Measurements from ENCODE around the gene TGM4. TPM values are rescaled to one million over a fixed set of nuclear protein-coding genes. Genes with fewer than 3 reads are reported as not detected.

Gene TGM4
- total RNA-seq, 1 donor from 2014 or later: not detected

DNA sequence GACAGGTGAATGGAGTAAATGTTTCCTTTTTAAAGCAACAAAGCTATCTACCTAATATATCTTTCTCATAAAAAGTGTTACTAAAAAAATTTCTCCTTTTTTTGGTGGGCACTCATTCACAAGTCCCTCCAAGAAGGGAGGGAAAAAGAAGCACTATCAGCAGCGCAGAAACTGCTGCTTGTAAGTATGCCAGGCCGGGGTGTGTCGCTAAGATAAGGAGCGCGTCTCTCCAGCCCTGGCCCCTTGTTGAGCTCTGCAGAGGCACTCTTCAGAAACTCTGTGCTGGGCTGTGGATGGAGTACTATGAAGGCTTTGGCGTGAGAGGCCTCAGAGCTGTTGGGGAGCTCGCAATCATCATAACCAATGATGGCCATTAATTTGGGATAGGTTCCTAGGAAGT, 52.5 kb downstream of the TGM4 start:
- H3K9me3 Mint-ChIP-seq (ENCODE audit: low read depth): no peaks in the 10 kb centered on the region
- no peak overlapping the region for H3K27ac Mint-ChIP-seq

DNA sequence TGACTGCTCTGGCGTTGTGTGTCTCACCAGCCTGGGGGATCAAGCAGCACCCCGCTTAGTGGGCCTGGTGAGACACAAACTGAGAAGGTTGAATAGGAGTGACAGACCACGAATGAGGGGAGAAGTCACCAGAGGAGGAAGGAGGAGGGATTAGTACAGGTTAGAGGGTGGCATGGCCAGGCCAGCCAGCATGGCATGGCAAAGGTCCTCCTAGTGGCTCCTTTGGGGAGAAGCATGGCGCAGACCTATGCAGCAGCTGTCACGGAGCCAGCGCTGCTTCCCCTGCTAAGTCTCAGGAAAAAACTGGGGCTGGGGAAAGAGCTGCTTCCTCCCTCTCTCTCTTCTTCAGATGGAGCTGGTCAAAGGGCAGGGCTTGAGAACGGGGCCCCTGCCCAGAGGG, 53.0 kb downstream of the TGM4 start:
- TF ChIP-seq, protein P1, sequence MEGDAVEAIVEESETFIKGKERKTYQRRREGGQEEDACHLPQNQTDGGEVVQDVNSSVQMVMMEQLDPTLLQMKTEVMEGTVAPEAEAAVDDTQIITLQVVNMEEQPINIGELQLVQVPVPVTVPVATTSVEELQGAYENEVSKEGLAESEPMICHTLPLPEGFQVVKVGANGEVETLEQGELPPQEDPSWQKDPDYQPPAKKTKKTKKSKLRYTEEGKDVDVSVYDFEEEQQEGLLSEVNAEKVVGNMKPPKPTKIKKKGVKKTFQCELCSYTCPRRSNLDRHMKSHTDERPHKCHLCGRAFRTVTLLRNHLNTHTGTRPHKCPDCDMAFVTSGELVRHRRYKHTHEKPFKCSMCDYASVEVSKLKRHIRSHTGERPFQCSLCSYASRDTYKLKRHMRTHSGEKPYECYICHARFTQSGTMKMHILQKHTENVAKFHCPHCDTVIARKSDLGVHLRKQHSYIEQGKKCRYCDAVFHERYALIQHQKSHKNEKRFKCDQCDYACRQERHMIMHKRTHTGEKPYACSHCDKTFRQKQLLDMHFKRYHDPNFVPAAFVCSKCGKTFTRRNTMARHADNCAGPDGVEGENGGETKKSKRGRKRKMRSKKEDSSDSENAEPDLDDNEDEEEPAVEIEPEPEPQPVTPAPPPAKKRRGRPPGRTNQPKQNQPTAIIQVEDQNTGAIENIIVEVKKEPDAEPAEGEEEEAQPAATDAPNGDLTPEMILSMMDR (IDR thresholded peaks at IDR 0.05; ENCODE audit: unreplicated experiment): no peak
- no peak overlapping the region for H3K27ac Mint-ChIP-seq

More for the DNA sequence above, 52.5 kb downstream of the TGM4 start:
- TF ChIP-seq, protein P1 (IDR thresholded peaks at IDR 0.05; ENCODE audit: unreplicated experiment): no peak
- Mint-ChIP-seq H3K4me3 (ENCODE audit: low read depth) (no peak overlapping the region), H3K27me3 (no peaks in the 10 kb centered on the region), H3K4me1 (ENCODE audit: low read depth) (no peaks in the 10 kb centered on the region), H3K36me3 (ENCODE audit: insufficient read depth) (peaks cover 16% of the 10 kb centered on the region)
- DNase-seq (ENCODE audit: low spot score, unreplicated experiment): no peak

DNA sequence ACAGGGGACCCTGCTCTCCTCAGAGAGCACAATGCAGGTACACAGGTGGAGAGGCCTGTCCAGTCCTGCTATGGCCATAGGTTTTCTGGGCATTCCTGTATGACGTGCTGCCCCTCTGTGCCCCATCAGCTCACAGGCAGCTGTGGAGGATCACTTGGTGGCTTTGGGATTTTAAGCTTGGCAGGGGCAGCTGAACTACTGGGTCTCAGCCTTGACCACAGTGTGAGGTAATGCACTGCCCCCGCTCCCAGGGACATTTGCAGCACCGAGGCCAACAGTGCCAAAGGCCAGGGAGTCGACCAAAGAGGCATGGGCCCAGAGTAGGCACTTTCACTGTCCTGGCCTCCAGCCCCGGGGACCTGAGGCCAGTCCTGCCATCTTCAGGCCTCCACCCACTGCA, 55.4 kb downstream of the TGM4 start:
- no peak for DNase-seq (ENCODE audit: low spot score, unreplicated experiment)
- H3K9me3 Mint-ChIP-seq (ENCODE audit: low read depth): no peaks in the 10 kb centered on the region
- peaks cover 17% of the 10 kb centered on the region for H3K36me3 Mint-ChIP-seq (ENCODE audit: insufficient read depth)
- H3K4me1 Mint-ChIP-seq (ENCODE audit: low read depth): no peaks in the 10 kb centered on the region
- no peaks in the 10 kb centered on the region for H3K27me3 Mint-ChIP-seq
- H3K4me3 Mint-ChIP-seq (ENCODE audit: low read depth): no peak overlapping the region
- TF ChIP-seq, protein P1 (IDR thresholded peaks at IDR 0.05; ENCODE audit: unreplicated experiment): no peak
- H3K27ac Mint-ChIP-seq: no peak overlapping the region

More for the DNA sequence above, 53.0 kb downstream of the TGM4 start:
- DNase-seq (ENCODE audit: low spot score, unreplicated experiment): no peak
- no peaks in the 10 kb centered on the region for H3K27me3 Mint-ChIP-seq
- no peak overlapping the region for H3K4me3 Mint-ChIP-seq (ENCODE audit: low read depth)
- peaks cover 15% of the 10 kb centered on the region for H3K36me3 Mint-ChIP-seq (ENCODE audit: insufficient read depth)
- H3K4me1 Mint-ChIP-seq (ENCODE audit: low read depth): no peaks in the 10 kb centered on the region
- no peaks in the 10 kb centered on the region for H3K9me3 Mint-ChIP-seq (ENCODE audit: low read depth)

DNA sequence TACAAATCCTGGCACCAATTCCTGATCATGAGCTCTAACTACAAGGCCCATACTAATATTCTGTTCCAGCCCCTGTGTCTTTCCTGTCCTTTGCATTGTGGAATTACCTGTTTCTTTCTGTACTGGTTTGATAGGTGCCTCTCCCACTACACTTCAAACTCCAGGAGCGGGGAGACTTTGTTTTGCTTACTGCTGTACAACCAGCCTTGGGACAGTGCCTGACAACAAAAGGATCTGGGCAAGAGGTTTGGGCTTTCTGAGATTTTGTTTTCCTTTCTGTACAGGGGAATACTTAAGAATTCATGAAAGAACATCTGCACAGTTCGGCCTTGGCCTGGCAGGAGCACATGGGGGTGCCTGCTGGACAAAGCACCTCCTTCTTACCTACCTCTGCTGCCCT, 56.5 kb downstream of the TGM4 start:
- H3K27ac Mint-ChIP-seq: no peak overlapping the region
- H3K9me3 Mint-ChIP-seq (ENCODE audit: low read depth): no peaks in the 10 kb centered on the region
- no peak overlapping the region for H3K4me3 Mint-ChIP-seq (ENCODE audit: low read depth)
- no peaks in the 10 kb centered on the region for H3K27me3 Mint-ChIP-seq
- peaks cover 14% of the 10 kb centered on the region for H3K36me3 Mint-ChIP-seq (ENCODE audit: insufficient read depth)
- TF ChIP-seq, protein P1 (IDR thresholded peaks at IDR 0.05; ENCODE audit: unreplicated experiment): no peak
- DNase-seq (ENCODE audit: low spot score, unreplicated experiment): no peak
- H3K4me1 Mint-ChIP-seq (ENCODE audit: low read depth): no peaks in the 10 kb centered on the region

DNA sequence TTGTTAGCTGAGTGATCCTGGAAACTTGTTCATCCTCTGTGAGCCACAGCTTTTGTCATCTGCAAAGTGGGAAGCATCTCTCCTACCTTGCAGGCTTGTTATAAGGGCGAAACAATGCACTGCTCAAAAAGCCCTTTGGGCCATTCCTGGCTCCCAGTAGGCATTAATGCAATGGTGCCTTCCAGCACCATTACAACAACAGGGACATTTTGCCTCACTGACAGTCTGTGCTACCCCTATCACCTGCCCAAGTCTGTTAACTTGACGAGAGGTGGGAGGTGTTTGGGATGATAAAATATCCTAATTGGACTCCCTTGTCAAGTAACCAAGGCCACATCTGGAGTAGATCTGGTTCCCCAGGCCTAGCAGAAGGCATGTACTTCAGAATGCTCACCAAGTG, 57.4 kb downstream of the TGM4 start:
- Mint-ChIP-seq H3K27ac (no peak overlapping the region), H3K9me3 (ENCODE audit: low read depth) (no peaks in the 10 kb centered on the region), H3K4me3 (ENCODE audit: low read depth) (no peak overlapping the region), H3K27me3 (no peaks in the 10 kb centered on the region), H3K36me3 (ENCODE audit: insufficient read depth) (peaks cover 18% of the 10 kb centered on the region), H3K4me1 (ENCODE audit: low read depth) (no peaks in the 10 kb centered on the region)
- TF ChIP-seq, protein P1 (IDR thresholded peaks at IDR 0.05; ENCODE audit: unreplicated experiment): no peak
- no peak for DNase-seq (ENCODE audit: low spot score, unreplicated experiment)

All from progenitor cell of endocrine pancreas (in vitro differentiated cells).